GM19455 (cell line): ENCODE measurements around the gene OR2T11.
"Not testable (repeated sequence)": the region's sequence is repeated elsewhere in the genome, so short reads cannot be mapped to it uniquely, and the experiment has no call there.

Experiments
- ATAC-seq: cut with Tn5 transposase; IDR thresholded peaks from one replicate; pipeline ENCODE4 v1.9.1; 2021; ENCODE audit not compliant: unreplicated experiment

OR2T11 gene

DNA sequence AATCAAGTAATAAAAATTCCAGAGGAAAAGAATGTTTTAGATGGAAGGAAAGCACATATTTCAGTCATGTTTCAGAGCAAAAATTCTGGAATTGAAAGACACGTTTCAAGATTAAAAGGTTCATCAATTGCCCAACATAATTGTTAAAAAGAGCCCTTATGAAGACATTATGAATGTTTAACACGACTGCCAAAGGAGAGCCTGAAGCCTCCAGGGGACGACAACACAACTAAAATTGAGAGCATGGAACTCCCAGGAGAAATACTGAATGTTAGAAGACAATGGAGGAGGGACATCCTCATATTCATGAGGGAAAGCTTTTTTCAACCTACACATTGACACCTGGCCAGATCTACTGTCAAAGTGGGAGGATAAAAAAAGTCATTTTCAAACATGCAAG is 16.0 kb downstream of the OR2T11 start:
- no peak for ATAC-seq

DNA sequence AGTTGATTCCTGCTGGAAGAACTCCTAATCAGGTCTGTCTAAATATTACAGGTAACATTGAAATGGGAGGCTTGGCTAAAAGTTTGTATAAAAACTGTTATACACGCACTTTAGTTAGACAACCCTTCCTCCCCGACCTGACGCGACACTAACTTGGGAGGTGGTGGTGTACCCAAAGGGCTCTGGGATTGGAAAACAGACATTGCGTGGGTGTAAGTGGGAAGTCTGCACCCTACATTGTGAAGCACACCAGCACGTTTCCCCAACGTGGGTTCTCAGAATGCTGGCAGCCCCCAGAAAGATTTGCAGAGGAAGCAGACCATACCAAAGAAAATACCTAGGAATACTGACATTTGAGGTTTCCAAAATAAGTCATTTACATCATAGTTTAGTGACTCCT is 16.8 kb downstream of the OR2T11 start:
- ATAC-seq = no peak

DNA sequence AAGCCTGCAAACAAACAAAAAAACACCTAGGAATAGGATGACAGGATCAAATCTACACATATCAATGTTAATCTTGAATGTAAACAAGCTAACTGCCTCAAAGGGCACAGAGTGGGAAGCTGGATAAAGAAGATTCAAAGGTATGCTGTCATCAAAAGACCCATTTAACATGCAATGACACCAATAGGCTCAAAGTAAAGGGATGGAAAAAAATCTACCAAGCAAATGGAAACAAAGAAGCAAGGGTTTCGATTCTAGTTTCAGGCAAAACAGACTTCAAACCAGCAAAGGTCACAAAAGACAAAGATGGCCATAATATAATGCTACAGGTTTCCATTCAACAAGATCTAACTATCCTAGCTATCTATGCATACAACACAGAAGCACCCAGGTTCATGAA is 21.1 kb downstream of the OR2T11 start:
- no peak for ATAC-seq

DNA sequence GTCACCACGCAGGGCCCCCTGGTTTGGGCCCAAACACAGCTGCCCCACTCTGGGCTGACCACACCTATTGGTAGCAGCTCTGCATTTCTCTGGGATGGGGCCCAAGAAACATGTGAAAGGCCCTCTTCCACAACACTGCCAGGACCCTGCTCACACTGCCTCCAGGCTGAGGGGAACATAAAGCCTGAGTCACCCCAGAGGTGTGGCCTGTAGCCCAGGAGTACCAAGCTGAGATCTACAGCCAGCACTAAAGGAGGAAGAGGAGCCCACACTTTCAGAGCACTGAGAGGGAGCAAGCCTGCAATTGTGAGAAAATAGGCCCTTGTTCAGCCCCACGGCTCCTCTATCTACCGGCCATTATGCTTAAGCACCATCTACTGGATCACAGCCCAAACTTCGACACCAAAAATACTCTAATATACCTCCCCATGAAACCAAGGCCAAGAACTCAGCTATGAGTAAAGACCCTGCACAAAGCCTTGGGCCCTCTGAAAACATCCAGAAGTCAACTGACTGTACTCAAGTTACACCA is 22.9 kb downstream of the OR2T11 start:
- ATAC-seq = no peak

DNA sequence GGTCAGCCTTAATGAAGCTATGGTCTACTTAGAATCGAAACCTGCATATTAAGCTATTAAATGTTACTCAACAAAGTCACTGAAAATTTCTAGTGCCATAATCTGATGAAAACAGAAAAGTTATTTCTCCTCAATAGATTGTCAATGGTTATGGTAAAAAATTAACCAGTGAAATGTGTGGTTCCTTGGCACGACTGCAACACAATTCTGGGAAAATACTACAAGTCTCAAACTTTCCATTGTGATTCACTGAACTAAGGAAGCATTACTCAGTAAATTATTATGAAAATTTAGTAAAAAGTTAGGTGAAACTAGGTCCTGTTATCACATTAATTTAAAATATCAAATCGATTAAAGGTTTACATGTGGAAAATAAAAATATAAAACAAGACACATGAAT is 24.6 kb downstream of the OR2T11 start:
- ATAC-seq = no peak

DNA sequence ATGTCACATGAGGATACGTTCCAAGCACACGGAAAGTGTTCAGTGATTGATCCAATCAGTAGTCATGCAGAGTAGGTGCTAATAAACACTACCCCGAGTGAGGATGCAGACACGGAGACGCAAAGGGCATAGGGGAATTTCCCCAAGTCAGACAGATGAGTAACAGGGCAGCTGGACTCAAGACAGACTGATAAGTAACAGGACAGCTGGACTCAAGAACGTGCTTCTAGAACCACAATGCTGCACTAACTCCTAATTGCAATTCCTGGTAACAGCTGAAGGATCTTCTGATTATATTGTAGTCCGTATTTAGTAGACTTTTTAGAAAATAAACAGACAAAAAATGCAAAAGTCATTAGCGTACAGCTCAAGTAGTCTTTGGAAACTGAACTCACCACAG is 35.5 kb downstream of the OR2T11 start:
- no peak for ATAC-seq

DNA sequence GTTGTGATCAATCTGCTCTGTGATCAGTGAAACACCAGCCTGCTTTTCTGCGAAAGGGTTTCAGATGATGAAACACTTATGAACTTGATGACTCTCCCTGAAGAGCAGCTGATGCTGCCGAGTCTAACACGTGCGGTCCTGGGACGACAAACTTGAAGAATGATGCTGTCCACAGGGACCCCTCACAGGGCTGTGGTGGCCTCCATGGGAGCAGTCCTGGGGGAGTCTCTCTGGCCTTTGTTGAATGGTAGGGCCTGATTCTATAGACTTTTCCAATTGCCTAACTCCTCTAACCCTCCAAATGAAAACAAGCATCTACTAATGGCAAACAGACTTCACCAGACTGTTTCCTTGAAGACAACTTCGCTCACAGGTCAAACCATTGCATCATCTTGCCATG is 37.3 kb downstream of the OR2T11 start, which contains the start of gene OR2T10:
Gene OR2T10, minus strand, starts transcription at position 112 of the 400 bp plus-strand sequence. CDS start 3,932 bp downstream, outside the sequence.
- no peak for ATAC-seq

DNA sequence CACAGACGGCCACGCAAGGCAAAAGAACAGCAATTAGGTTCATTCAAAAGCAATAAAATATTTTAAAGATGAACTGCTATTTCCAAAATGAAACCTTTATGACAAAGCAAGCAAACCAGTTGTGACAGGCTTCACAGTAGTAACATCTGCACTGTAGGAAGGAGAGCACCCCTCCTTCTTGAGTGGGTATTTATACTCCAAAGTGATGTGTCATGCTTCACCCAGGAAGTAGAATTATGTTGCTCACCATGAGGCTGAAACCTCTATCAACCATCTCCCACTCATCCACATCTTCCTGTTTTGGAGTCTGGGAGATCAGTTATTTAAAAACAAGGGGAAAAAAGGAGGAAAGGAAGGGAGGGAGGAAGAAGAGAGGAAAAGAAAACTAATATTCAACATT is 38.3 kb downstream of the OR2T11 start:
- ATAC-seq = no peak

DNA sequence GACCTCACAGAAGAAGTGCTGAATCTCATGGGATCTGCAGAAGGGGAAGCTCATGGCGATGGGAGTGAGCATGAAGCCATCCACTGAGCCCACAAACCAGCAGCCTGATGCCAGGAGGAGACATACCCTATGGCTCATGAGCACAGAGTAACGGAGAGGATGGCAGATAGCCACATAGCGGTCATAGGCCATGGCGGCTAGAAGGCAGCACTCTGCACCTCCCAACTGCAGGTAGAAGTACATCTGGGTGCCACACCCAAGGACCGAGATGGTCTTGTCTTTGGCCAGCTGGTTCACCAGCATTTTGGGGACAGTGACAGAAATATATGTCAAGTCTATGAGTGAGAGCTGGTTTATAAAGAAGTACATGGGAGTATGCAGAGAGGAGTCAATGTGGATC is 41.7 kb downstream of the OR2T11 start:
- no peak for ATAC-seq

DNA sequence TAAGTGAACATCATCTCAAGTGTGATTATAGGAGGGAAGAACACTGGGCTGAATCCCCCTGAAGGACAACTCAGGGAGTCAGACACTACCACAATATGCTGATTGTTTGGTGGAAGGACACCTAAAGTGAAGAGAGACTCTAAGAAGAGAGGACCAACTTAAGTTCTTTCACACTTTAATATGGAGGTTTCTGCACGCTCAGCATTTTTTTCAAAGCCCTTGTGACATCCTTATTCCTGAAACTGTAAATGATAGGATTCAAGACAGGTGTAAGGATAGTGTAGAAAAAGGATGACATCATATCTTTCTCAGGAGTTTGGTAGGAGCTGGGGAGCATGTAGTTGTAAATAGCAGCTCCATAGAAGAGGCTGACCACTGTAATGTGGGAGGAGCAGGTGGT is 42.2 kb downstream of the OR2T11 start:
- ATAC-seq = no peak

DNA sequence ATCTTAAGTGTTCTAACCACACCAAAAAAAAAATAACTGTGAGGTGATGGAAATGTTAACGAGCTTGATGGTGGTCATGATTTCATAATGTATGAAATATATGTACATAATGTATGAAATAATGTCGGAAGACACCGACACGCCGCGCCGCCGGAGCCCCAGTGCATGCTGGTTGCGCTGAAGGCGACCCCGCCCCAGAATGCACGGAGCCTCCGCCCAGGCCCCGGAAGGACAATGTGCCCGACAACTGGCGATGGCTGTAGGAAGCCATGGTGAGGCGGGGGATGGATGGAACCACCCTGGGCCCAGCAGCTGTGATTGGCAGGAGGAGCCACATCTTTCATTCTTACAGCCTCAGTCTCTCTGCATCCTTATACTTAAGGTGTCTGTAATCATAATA is 44.8 kb downstream of the OR2T11 start:
- no peak for ATAC-seq

DNA sequence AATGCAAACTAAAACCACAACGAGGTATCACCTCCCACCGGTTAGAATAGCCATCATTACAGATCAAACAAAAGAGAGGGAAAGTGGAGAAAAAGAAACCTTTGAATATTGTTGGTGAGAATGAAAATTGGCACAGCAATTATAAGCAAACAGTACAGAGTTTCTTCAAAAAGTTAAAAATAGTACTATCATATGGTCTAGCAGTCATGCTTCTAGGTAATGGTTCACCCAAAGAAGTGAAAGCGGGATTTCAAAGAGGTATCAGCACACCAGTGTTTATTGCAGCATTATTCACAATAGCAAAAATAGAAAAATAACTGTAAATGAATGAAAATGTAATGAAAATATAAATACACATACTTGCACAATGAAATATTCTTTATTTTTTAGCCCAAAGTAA is 45.6 kb downstream of the OR2T11 start:
- no peak for ATAC-seq

DNA sequence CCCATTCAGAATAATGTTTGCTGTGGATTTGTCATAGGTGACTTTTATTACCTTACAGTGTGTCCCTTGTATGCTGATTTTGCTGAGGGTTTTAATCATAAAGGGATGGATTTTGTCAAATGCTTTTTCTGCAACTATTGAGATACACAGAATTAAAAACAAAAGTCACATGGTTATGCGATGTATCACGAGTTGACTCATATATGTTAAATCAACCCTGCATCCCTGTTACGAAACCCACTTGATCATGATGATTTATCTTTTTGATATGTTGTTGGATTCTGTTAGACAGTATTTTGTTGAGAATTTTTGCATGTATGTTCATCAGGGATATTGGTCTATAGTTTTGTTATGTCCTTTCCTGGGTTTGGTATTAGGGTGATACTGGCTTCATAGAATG is 49.6 kb downstream of the OR2T11 start:
- no peak for ATAC-seq

DNA sequence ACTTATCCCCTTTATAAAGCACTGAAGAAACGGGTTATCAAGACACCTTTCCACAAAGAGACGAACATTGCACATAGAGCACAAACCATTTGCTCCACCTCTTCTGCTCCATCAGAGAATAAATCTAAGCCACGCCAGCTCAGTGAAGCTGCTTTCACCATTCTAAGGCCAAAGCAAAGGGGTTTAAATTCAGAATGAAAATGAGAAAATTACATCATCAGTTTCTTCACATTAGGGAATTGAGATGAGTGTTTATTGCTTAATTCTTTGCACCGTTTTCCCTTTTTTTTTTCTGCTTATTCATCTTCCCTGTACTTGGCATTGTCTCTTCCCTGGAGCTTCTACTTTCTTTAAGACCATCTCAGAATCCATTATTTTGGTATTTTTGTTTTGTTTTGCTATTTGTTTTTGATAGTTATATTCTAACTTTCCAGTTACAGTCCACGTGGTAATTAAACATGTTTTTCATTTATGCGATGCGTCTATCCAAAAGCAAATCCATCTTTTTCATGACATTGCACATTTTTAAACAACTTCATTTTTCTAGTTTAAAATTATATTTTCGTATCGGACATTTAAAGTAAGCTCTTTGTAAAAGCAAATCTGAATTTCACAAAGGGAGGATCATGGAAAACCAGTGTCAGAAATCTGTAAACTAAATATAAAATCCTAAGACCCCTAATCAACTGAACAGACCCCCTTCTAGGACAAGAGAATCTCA is 58.5 kb downstream of the OR2T11 start:
- no peak for ATAC-seq

DNA sequence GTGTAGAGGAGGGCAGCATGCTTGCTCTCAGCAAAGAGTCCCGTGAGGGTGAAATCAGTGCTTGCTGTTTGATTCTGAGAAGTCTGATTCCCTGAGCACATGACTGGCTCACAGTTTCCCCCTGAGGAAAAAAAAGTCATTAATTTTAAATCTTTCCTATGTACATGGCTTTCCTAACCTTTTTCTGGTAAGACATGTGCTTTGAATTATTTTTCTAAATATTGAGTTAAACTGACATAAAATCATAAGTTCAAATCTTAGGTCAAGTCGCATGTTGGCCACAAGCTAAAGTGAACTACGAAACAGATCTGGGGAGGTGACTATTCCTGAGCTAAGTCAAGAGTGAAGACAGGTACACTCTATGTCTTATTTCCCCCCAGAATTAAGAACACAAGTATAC is 60.2 kb downstream of the OR2T11 start, which contains the start of gene OR2T34:
Gene OR2T34, minus strand, starts transcription at position 101 of the 400 bp plus-strand sequence. Its CDS starts 0 bp downstream, at position 101.
- not testable (repeated sequence) for ATAC-seq

DNA sequence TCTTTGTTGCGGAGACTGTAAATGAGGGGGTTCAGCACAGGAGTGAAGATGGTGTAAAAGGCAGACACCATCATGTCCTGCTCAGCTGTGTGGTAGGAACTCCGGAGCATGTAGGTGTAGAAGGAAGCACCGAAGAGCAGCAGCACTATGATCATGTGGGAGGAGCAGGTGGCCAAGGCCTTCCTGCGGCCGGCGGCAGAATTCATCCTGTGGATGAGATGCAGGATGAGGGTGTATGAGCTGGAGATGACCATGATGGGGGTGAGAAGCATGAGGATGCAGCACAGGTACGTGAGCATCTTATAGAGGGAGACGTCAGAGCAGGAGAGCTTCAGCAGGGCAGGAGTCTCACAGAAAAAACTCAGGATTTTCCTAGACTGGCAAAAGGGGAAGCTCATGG is 61.0 kb downstream of the OR2T11 start:
- ATAC-seq = not testable (repeated sequence)
